Hepatocyte (in vitro differentiated cells): Measurements from ENCODE around the gene C1QC. TPM values are rescaled to one million over a fixed set of nuclear protein-coding genes. Genes with fewer than 3 reads are reported as not detected.

Experiments used
- DNase-seq: peaks from one replicate; pipeline ENCODE4 v3.0.0-alpha.2; 2016; ENCODE audit warnings: low spot score
- H2AFZ ChIP-seq: fragments of 200-600 bp; sonication (generic); 2 replicates; pipeline ENCODE4 v1.6.0; 2016; ENCODE audit warnings: antibody characterized with exemption, mild to moderate bottlenecking
- H3K27ac ChIP-seq: fragments of 200-600 bp; sonication (generic); 2 replicates; pipeline ENCODE4 v1.5.1; 2016; ENCODE audit warnings: mild to moderate bottlenecking
- H3K27me3 ChIP-seq: fragments of 200-600 bp; sonication (generic); 2 replicates; pipeline ENCODE4 v1.6.1; 2016
- H3K36me3 ChIP-seq: fragments of 200-600 bp; sonication (generic); replicated peaks from 2 replicates; pipeline ENCODE4 v1.5.1; 2016; ENCODE audit warnings: low read depth; ENCODE audit not compliant: insufficient read depth
- H3K4me1 ChIP-seq: fragments of 200-600 bp; sonication (generic); 2 replicates; pipeline ENCODE4 v1.5.1; 2016; ENCODE audit warnings: mild to moderate bottlenecking, moderate library complexity; ENCODE audit not compliant: insufficient read depth
- H3K4me2 ChIP-seq: fragments of 200-600 bp; sonication (generic); 2 replicates; pipeline ENCODE4 v1.6.0; 2016
- H3K4me3 ChIP-seq: fragments of 200-600 bp; sonication (generic); 2 replicates; pipeline ENCODE4 v1.5.1; 2016; ENCODE audit warnings: mild to moderate bottlenecking
- H3K79me2 ChIP-seq: fragments of 200-600 bp; sonication (generic); 2 replicates; pipeline ENCODE4 v1.6.0; 2017; ENCODE audit warnings: mild to moderate bottlenecking
- H3K9me2 ChIP-seq: fragments of 200-600 bp; sonication (generic); replicated peaks from 2 replicates; pipeline ENCODE4 v1.6.0; 2017; ENCODE audit warnings: mild to moderate bottlenecking; ENCODE audit not compliant: insufficient read depth
- H3K9me3 ChIP-seq: fragments of 200-600 bp; sonication (generic); 2 replicates; pipeline ENCODE4 v1.5.1; 2016; ENCODE audit warnings: low read depth, mild to moderate bottlenecking
- H4K20me1 ChIP-seq: fragments of 200-600 bp; sonication (generic); 2 replicates; pipeline ENCODE4 v1.6.0; 2016; ENCODE audit warnings: mild to moderate bottlenecking; ENCODE audit not compliant: insufficient read depth, poor library complexity, severe bottlenecking
- EZH2 ChIP-seq: fragments of 200-600 bp; sonication (generic); IDR thresholded peaks from 2 replicates; pipeline ENCODE4 v1.6.1; 2016; ENCODE audit warnings: antibody characterized with exemption, mild to moderate bottlenecking, borderline replicate concordance
- EZH2phosphoT487 ChIP-seq: fragments of 200-600 bp; sonication (generic); IDR thresholded peaks from one replicate; pipeline ENCODE4 v1.6.1; 2018; ENCODE audit warnings: antibody characterized with exemption, mild to moderate bottlenecking, low read depth, moderate library complexity; ENCODE audit not compliant: unreplicated experiment, severe bottlenecking
- WGBS: methylation state at CpG from one replicate; pipeline ENCODE4 v1.1.6; 2016; ENCODE audit warnings: low lambda C conversion rate; ENCODE audit errors: missing lambda C conversion rate; 5-methylcytosine and 5-hydroxymethylcytosine counted together
- polyA plus RNA-seq: library from polyadenylated mRNA; unstranded; fragments of >200 nt; fragmentation: Nextera tagmentation; extraction: Ambion mirVana; gene quantifications from 2 replicates; pipeline ENCODE4 v1.2.1, GENCODE V29; 2016
- total RNA-seq: library from RNA; depleted of rRNA; stranded (reverse); fragments of >200 nt; gene quantifications from 2 replicates; pipeline ENCODE4 v1.2.3, GENCODE V29; 2014
- TF ChIP-seq, protein P1 (sequence below): fragments of 200-600 bp; sonication (generic); IDR thresholded peaks from 2 replicates; pipeline ENCODE4 v1.5.1; 2016; ENCODE audit warnings: antibody characterized with exemption, mild to moderate bottlenecking; ENCODE audit not compliant: poor library complexity

C1QC gene
- total RNA-seq (4.1 and 6.6 TPM in 2 replicates), polyA plus RNA-seq (9.2 and 13.4 TPM in 2 replicates)

DNA sequence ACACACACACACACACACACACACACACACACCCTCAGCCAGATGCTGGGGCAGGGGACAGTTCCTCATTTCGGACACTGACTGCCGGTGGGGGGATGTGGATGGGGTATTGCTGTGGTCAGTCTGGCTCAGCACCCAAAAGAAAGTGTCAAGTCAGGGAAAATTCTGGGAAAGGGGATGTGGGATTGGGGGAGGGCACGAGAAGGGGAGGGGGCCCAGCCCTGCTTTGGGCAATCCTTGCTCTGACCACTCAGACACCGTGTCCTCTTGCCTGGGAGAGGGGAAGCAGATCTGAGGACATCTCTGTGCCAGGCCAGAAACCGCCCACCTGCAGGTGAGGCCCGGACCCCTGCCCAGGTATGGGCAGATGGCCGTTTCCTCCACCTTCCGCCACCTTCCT is at the start of gene C1QC:
C1QC (plus strand) TSS at position 253 of the 400 bp plus-strand sequence. CDS start 391 bp downstream, outside the sequence.
- H3K9me2 ChIP-seq, result no peaks in the 10 kb centered on the region

DNA sequence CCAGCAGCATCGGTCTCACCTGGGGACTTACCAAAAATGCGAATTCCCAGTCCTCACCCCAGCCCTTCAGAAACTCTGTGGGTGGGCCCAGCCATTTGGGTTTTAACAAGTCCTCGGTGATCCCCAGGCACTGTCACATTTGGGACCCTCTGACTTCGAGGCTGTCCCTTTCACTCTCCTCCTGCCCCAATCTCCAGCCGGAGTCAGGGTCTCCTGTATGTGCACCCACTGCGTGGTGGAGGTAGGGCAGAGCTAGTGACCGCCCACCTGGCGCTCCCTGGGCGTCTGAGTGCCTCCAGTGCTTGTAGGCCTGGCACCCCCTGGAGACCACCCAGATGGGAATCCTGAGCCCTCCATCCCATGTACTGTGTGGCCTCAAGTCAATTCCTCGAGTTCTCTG is 49.0 kb upstream of the C1QC start:
- TF ChIP-seq EZH2 (no peak), EZH2phosphoT487 (no peak)
- TF ChIP-seq, protein P1, sequence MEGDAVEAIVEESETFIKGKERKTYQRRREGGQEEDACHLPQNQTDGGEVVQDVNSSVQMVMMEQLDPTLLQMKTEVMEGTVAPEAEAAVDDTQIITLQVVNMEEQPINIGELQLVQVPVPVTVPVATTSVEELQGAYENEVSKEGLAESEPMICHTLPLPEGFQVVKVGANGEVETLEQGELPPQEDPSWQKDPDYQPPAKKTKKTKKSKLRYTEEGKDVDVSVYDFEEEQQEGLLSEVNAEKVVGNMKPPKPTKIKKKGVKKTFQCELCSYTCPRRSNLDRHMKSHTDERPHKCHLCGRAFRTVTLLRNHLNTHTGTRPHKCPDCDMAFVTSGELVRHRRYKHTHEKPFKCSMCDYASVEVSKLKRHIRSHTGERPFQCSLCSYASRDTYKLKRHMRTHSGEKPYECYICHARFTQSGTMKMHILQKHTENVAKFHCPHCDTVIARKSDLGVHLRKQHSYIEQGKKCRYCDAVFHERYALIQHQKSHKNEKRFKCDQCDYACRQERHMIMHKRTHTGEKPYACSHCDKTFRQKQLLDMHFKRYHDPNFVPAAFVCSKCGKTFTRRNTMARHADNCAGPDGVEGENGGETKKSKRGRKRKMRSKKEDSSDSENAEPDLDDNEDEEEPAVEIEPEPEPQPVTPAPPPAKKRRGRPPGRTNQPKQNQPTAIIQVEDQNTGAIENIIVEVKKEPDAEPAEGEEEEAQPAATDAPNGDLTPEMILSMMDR, result no peak
- peaks cover 15% of the 10 kb centered on the region for H3K27me3 ChIP-seq
- H3K9me2 ChIP-seq, result no peaks in the 10 kb centered on the region
- no peak overlapping the region for H3K4me3 ChIP-seq
- H3K36me3 ChIP-seq, result no peaks in the 10 kb centered on the region
- no peak overlapping the region for H2AFZ ChIP-seq
- no peak overlapping the region for H3K27ac ChIP-seq
- H3K4me1 ChIP-seq, result no peaks in the 10 kb centered on the region
- no peaks in the 10 kb centered on the region for H4K20me1 ChIP-seq
- H3K79me2 ChIP-seq, result no peaks in the 10 kb centered on the region
- DNase-seq, result no peak
- H3K9me3 ChIP-seq, result no peaks in the 10 kb centered on the region
- no peak overlapping the region for H3K4me2 ChIP-seq
- WGBS, result 91% methylated on average over 10 of the region's 10 CpGs

More for the DNA sequence above, at the start of gene C1QC:
- Histone ChIP-seq H3K4me3 (no peak within 1 kb of the TSS), H3K79me2 (no peaks in the 10 kb centered on the region), H2AFZ (no peak within 1 kb of the TSS), H3K9me3 (no peaks in the 10 kb centered on the region), H3K27me3 (no peaks in the 10 kb centered on the region), H3K36me3 (no peaks in the 10 kb centered on the region), H4K20me1 (no peaks in the 10 kb centered on the region), H3K4me1 (no peaks in the 10 kb centered on the region), H3K27ac (no peak within 1 kb of the TSS), H3K4me2 (no peak within 1 kb of the TSS)
- no peak for TF ChIP-seq EZH2
- TF ChIP-seq EZH2phosphoT487, result no peak
- TF ChIP-seq, protein P1, result no peak
- DNase-seq, result no peak
- 88% methylated on average over 7 of the region's 8 CpGs for WGBS

DNA sequence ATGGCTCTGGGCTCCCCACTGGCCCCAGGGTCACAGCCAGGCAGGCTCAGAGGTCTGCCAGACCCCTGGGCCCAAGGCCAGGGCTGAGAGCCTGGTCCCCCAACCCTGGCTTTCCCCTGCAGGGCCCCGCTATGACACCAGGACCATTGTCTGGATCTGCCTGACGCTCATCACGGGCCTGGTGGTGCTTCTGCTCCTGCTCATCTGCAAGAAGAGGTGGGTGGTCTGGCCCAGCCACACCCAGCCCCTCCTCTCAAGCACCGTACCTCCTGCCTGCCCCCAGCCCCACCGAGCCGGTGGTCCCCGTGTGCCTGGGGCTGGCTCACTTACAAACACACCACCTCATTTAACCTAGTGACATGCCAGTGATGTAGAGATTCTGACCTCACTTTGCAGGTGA is 48.3 kb upstream of the C1QC start:
- H3K79me2 ChIP-seq, result no peaks in the 10 kb centered on the region
- TF ChIP-seq EZH2, result no peak
- H3K9me3 ChIP-seq, result no peaks in the 10 kb centered on the region
- H3K27me3 ChIP-seq, result peaks cover 16% of the 10 kb centered on the region
- WGBS, result 86% methylated on average over 7 of the region's 7 CpGs
- H3K4me3 ChIP-seq, result no peak overlapping the region
- H2AFZ ChIP-seq, result no peak overlapping the region
- DNase-seq, result no peak
- H3K4me2 ChIP-seq, result no peak overlapping the region
- H4K20me1 ChIP-seq, result no peaks in the 10 kb centered on the region
- H3K36me3 ChIP-seq, result no peaks in the 10 kb centered on the region
- H3K27ac ChIP-seq, result no peak overlapping the region
- H3K4me1 ChIP-seq, result no peaks in the 10 kb centered on the region
- no peaks in the 10 kb centered on the region for H3K9me2 ChIP-seq

DNA sequence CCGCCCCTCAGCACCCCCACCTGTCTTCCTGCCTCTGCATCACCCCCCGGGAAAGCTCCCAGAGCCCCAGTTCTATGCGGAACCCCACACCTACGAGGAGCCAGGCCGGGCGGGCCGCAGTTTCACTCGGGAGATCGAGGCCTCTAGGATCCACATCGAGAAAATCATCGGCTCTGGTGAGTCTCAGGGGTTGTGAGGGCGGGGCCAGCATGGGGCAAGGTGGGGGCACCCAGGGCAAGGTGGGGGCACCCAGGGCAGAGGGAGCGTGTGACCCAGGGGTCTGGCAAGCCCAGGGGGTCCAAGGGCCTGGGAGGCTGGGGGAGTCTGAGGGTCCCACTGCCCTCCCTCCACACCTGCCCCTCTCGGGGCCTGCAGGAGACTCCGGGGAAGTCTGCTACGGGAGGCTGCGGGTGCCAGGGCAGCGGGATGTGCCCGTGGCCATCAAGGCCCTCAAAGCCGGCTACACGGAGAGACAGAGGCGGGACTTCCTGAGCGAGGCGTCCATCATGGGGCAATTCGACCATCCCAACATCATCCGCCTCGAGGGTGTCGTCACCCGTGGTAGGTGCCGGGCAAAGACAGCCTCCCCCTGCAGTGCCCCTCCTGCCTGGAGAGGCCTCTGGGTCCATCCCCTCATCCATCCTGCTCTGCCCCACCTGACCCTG is 46.0 kb upstream of the C1QC start:
- Histone ChIP-seq H3K4me2 (no peak overlapping the region), H3K27ac (no peak overlapping the region), H3K9me2 (no peaks in the 10 kb centered on the region), H4K20me1 (no peaks in the 10 kb centered on the region), H3K36me3 (no peaks in the 10 kb centered on the region), H3K9me3 (no peaks in the 10 kb centered on the region), H3K79me2 (no peaks in the 10 kb centered on the region), H2AFZ (no peak overlapping the region), H3K4me1 (no peaks in the 10 kb centered on the region), H3K27me3 (peaks cover 16% of the 10 kb centered on the region), H3K4me3 (no peak overlapping the region)
- no peak for DNase-seq
- TF ChIP-seq EZH2phosphoT487, result no peak
- no peak for TF ChIP-seq EZH2
- TF ChIP-seq, protein P1, result no peak
- WGBS, result 87% methylated on average over 28 of the region's 30 CpGs
